HepG2 (cell line): ENCODE data around the gene PHACTR3. TPM values are rescaled to one million over a fixed set of nuclear protein-coding genes. Genes with fewer than 3 reads are reported as not detected.

Experiments
- NCOR1 ChIP-seq: fragments of 200-600 bp; sonication (generic); IDR thresholded peaks from 2 replicates; pipeline ENCODE4 v1.7.0; 2017; ENCODE audit warnings: antibody characterized with exemption, low read length, borderline replicate concordance
- RBM39 ChIP-seq: fragments of 200-400 bp; formaldehyde crosslinking; IDR thresholded peaks from one replicate; pipeline ENCODE4 v1.6.1; 2018; ENCODE audit warnings: antibody characterized with exemption, mild to moderate bottlenecking, low read depth, low read length; ENCODE audit not compliant: poor library complexity, severe bottlenecking
- REST ChIP-seq, 2 experiments: IDR thresholded peaks; 2 replicates each; pipeline ENCODE4 v1.6.1; 2011 to 2012; ENCODE audit warnings: low read length in 2 of 2, borderline replicate concordance in 1 of 2, low read depth in 1 of 2, mild to moderate bottlenecking in 1 of 2, moderate library complexity in 1 of 2
- RFX1 ChIP-seq: fragments of 450-650 bp; IDR thresholded peaks from 2 replicates; pipeline ENCODE4 v1.6.1; 2017
- SYNCRIP ChIP-seq: fragments of 200-400 bp; formaldehyde crosslinking; IDR thresholded peaks from 2 replicates; pipeline ENCODE4 v1.6.1; 2018; ENCODE audit warnings: mild to moderate bottlenecking, low read depth, low read length; ENCODE audit not compliant: insufficient read depth
- THYN1 ChIP-seq: sonication (generic); formaldehyde crosslinking; IDR thresholded peaks from 2 replicates; pipeline ENCODE4 v1.8.1; 2023; ENCODE audit warnings: low read depth, mild to moderate bottlenecking, moderate library complexity, missing genetic modification reagents, borderline replicate concordance
- ZBTB4 ChIP-seq: sonication (generic); formaldehyde crosslinking; IDR thresholded peaks from 2 replicates; pipeline ENCODE4 v1.4.0; 2020; ENCODE audit warnings: missing genetic modification reagents, mild to moderate bottlenecking, borderline replicate concordance
- ZNF263 ChIP-seq: sonication (generic); formaldehyde crosslinking; IDR thresholded peaks from 2 replicates; pipeline ENCODE4 v1.4.0; 2020; ENCODE audit warnings: missing genetic modification reagents
- ZNF331 ChIP-seq: sonication (generic); formaldehyde crosslinking; IDR thresholded peaks from 2 replicates; pipeline ENCODE4 v1.4.0; 2020; ENCODE audit warnings: missing genetic modification reagents
- polyA plus RNA-seq, 8 experiments: library from polyadenylated mRNA; depleted of rRNA in 3 of 8; stranded (reverse) in 7 of 8; unstranded in 1 of 8; fragments of >200 nt; fragmentation: Illumina TruSeq in 4 of 8; extraction: Trizol in 4 of 8; gene quantifications; 2 replicates each; pipeline versions ENCODE4 v1.2.1 to v1.2.3, GENCODE V29; 2011 to 2016; ENCODE audit warnings: low read depth in 4 of 8, missing spikeins in 1 of 8, mixed read lengths in 1 of 8; ENCODE audit not compliant: insufficient read depth in 1 of 8
- total RNA-seq, 5 experiments: library from RNA; depleted of rRNA; stranded (reverse); fragments of >200 nt; fragmentation: Illumina TruSeq; extraction: Trizol; gene quantifications; 2 replicates each; pipeline ENCODE4 v1.2.3, GENCODE V29; 2016; ENCODE audit warnings: low read depth in 1 of 5

PHACTR3 gene
- total and polyA plus RNA-seq, 2 of the 13 experiments (the other 11 are each of a cell fraction or from before 2014, with no cell fraction given): not detected

GRCh38 chr20:59703046-59703445 lies 98.7 kb downstream of the PHACTR3 start (continued):
- no peak for TF ChIP-seq ZBTB4 (CRISPR knock-in tag)
- TF ChIP-seq RFX1: no peak
- no peak for TF ChIP-seq NCOR1
- no peak for TF ChIP-seq SYNCRIP
- TF ChIP-seq REST (IDR thresholded peaks at IDR 0.05; ENCODE audit: borderline replicate concordance in 1 of 2, low read depth in 1 of 2, low read length in 2 of 2): no peak
- TF ChIP-seq RBM39: no peak
- TF ChIP-seq ZNF331 (CRISPR knock-in tag): no peak
- TF ChIP-seq THYN1 (CRISPR knock-in tag): no peak
- no peak for TF ChIP-seq ZNF263 (CRISPR knock-in tag)
